ENCODE measurements around the gene SLC2A1. TPM values are rescaled to one million over a fixed set of nuclear protein-coding genes. Genes with fewer than 3 reads are reported as not detected.

Gene SLC2A1
- total RNA-seq, 3 donors from 2014 or later, result 135 to 141 (median 140) TPM

GRCh38 chr1:42945164-42945563, 13.5 kb downstream of the SLC2A1 start:
- H3K9me3 Mint-ChIP-seq, result no peaks in the 10 kb centered on the region
- peaks cover 33% of the 10 kb centered on the region for H3K36me3 Mint-ChIP-seq (ENCODE audit: insufficient read depth)
- H3K4me1 Mint-ChIP-seq (ENCODE audit: low read depth), result peaks cover 95% of the 10 kb centered on the region
- H3K27me3 Mint-ChIP-seq (ENCODE audit: low read depth), result no peaks in the 10 kb centered on the region
- no peak for DNase-seq
- peak; percentile 55 to 56 for ATAC-seq
- H3K4me3 Mint-ChIP-seq, result peak overlapping the region; percentile 60

- no peak for DNase-seq
- Mint-ChIP-seq H3K36me3 (ENCODE audit: insufficient read depth) (peaks cover 33% of the 10 kb centered on the region), H3K4me1 (ENCODE audit: low read depth) (peaks cover 92% of the 10 kb centered on the region), H3K9me3 (no peaks in the 10 kb centered on the region), H3K4me3 (peak overlapping the region; percentile 67), H3K27me3 (ENCODE audit: low read depth) (no peaks in the 10 kb centered on the region)
- ATAC-seq, result no peak
Observed at GRCh38 chr1:42944246-42944928, 14.3 kb downstream of the SLC2A1 start.

- Mint-ChIP-seq H3K4me3 (peak overlapping the region; percentile 67), H3K27me3 (ENCODE audit: low read depth) (no peaks in the 10 kb centered on the region), H3K36me3 (ENCODE audit: insufficient read depth) (peaks cover 37% of the 10 kb centered on the region), H3K4me1 (ENCODE audit: low read depth) (peaks cover 93% of the 10 kb centered on the region), H3K9me3 (no peaks in the 10 kb centered on the region)
- ATAC-seq, result no peak
- DNase-seq, result no peak
Observed at GRCh38 chr1:42943728-42944127, 14.9 kb downstream of the SLC2A1 start.

- DNase-seq, result no peak
Observed at GRCh38 chr1:42943166-42943565, 15.5 kb downstream of the SLC2A1 start.

GRCh38 chr1:42942444-42942843, 16.2 kb downstream of the SLC2A1 start:
- DNase-seq, result no peak
- Mint-ChIP-seq H3K9me3 (no peaks in the 10 kb centered on the region), H3K4me3 (no peak overlapping the region), H3K27me3 (ENCODE audit: low read depth) (no peaks in the 10 kb centered on the region), H3K4me1 (ENCODE audit: low read depth) (peaks cover 96% of the 10 kb centered on the region), H3K36me3 (ENCODE audit: insufficient read depth) (peaks cover 44% of the 10 kb centered on the region)
- ATAC-seq, result no peak

More at GRCh38 chr1:42943166-42943565, 15.5 kb downstream of the SLC2A1 start:
- peak; percentile 41 to 51 for ATAC-seq
- H3K4me1 Mint-ChIP-seq (ENCODE audit: low read depth), result peaks cover 95% of the 10 kb centered on the region
- no peaks in the 10 kb centered on the region for H3K27me3 Mint-ChIP-seq (ENCODE audit: low read depth)
- peaks cover 39% of the 10 kb centered on the region for H3K36me3 Mint-ChIP-seq (ENCODE audit: insufficient read depth)
- peak overlapping the region; percentile 27 for H3K4me3 Mint-ChIP-seq
- H3K9me3 Mint-ChIP-seq, result no peaks in the 10 kb centered on the region

- Mint-ChIP-seq H3K9me3 (no peaks in the 10 kb centered on the region), H3K27me3 (ENCODE audit: low read depth) (no peaks in the 10 kb centered on the region), H3K4me1 (ENCODE audit: low read depth) (peaks cover 96% of the 10 kb centered on the region), H3K36me3 (ENCODE audit: insufficient read depth) (peaks cover 47% of the 10 kb centered on the region), H3K4me3 (no peak overlapping the region)
- no peak for ATAC-seq
- peak; percentile 37 for DNase-seq
Observed at GRCh38 chr1:42941640-42942330, 16.9 kb downstream of the SLC2A1 start.

- no peak for ATAC-seq
- peak overlapping the region; percentile 6 for H3K4me3 Mint-ChIP-seq
Observed at GRCh38 chr1:42940851-42941639, 17.6 kb downstream of the SLC2A1 start.

GRCh38 chr1:42938645-42939615, 19.7 kb downstream of the SLC2A1 start:
- no peak for ATAC-seq
- no peaks in the 10 kb centered on the region for H3K27me3 Mint-ChIP-seq (ENCODE audit: low read depth)
- no peaks in the 10 kb centered on the region for H3K9me3 Mint-ChIP-seq
- H3K4me3 Mint-ChIP-seq, result no peak overlapping the region
- H3K36me3 Mint-ChIP-seq (ENCODE audit: insufficient read depth), result peaks cover 54% of the 10 kb centered on the region
- DNase-seq, result no peak
- peaks cover 96% of the 10 kb centered on the region for H3K4me1 Mint-ChIP-seq (ENCODE audit: low read depth)

More at GRCh38 chr1:42940851-42941639, 17.6 kb downstream of the SLC2A1 start:
- Mint-ChIP-seq H3K36me3 (ENCODE audit: insufficient read depth) (peaks cover 50% of the 10 kb centered on the region), H3K9me3 (no peaks in the 10 kb centered on the region), H3K27me3 (ENCODE audit: low read depth) (no peaks in the 10 kb centered on the region), H3K4me1 (ENCODE audit: low read depth) (peaks cover 96% of the 10 kb centered on the region)
- no peak for DNase-seq

- DNase-seq, result no peak
Observed at GRCh38 chr1:42937836-42938644, 20.6 kb downstream of the SLC2A1 start.

GRCh38 chr1:42937141-42937696, 21.4 kb downstream of the SLC2A1 start:
- no peak for DNase-seq
- peak overlapping the region; percentile 25 for H3K4me3 Mint-ChIP-seq
- ATAC-seq, result peak; percentile 58 to 64
- peaks cover 44% of the 10 kb centered on the region for H3K36me3 Mint-ChIP-seq (ENCODE audit: insufficient read depth)
- peaks cover 96% of the 10 kb centered on the region for H3K4me1 Mint-ChIP-seq (ENCODE audit: low read depth)
- H3K9me3 Mint-ChIP-seq, result no peaks in the 10 kb centered on the region
- no peaks in the 10 kb centered on the region for H3K27me3 Mint-ChIP-seq (ENCODE audit: low read depth)

More at GRCh38 chr1:42937836-42938644, 20.6 kb downstream of the SLC2A1 start:
- no peak overlapping the region for H3K4me3 Mint-ChIP-seq
- H3K36me3 Mint-ChIP-seq (ENCODE audit: insufficient read depth), result peaks cover 53% of the 10 kb centered on the region
- no peak for ATAC-seq
- peaks cover 96% of the 10 kb centered on the region for H3K4me1 Mint-ChIP-seq (ENCODE audit: low read depth)
- no peaks in the 10 kb centered on the region for H3K27me3 Mint-ChIP-seq (ENCODE audit: low read depth)
- no peaks in the 10 kb centered on the region for H3K9me3 Mint-ChIP-seq

GRCh38 chr1:42936309-42937078, 22.2 kb downstream of the SLC2A1 start:
- H3K4me1 Mint-ChIP-seq (ENCODE audit: low read depth), result peaks cover 95% of the 10 kb centered on the region
- DNase-seq (peak; percentile 42), ATAC-seq (peak; percentile 44 to 54)
- no peaks in the 10 kb centered on the region for H3K27me3 Mint-ChIP-seq (ENCODE audit: low read depth)
- peaks cover 37% of the 10 kb centered on the region for H3K36me3 Mint-ChIP-seq (ENCODE audit: insufficient read depth)
- H3K4me3 Mint-ChIP-seq, result no peak overlapping the region
- no peaks in the 10 kb centered on the region for H3K9me3 Mint-ChIP-seq

GRCh38 chr1:42935971-42936308, 22.7 kb downstream of the SLC2A1 start:
- no peak for ATAC-seq
- peaks cover 36% of the 10 kb centered on the region for H3K36me3 Mint-ChIP-seq (ENCODE audit: insufficient read depth)
- no peaks in the 10 kb centered on the region for H3K9me3 Mint-ChIP-seq
- H3K4me3 Mint-ChIP-seq, result no peak overlapping the region
- no peaks in the 10 kb centered on the region for H3K27me3 Mint-ChIP-seq (ENCODE audit: low read depth)
- H3K4me1 Mint-ChIP-seq (ENCODE audit: low read depth), result peaks cover 95% of the 10 kb centered on the region
- peak; percentile 0 for DNase-seq
